Measurements from ENCODE around the gene YWHAG. TPM values are rescaled to one million over a fixed set of nuclear protein-coding genes. Genes with fewer than 3 reads are reported as not detected.
"Not testable (repeated sequence)": the region's sequence is repeated elsewhere in the genome, so short reads cannot be mapped to it uniquely, and the experiment has no call there.

The YWHAG gene
- polyA plus RNA-seq, 1 experiment, result 48.8 TPM

- no peak for TF ChIP-seq CTCF (IDR thresholded peaks at IDR 0.05; ENCODE audit: insufficient read depth, low read depth, low read length)
- Histone ChIP-seq H3K27me3 (ENCODE audit: control insufficient read depth, insufficient read depth, low read length) (no peaks in the 10 kb centered on the region), H3K36me3 (ENCODE audit: control insufficient read depth, insufficient read depth, low read length) (peaks cover 1% of the 10 kb centered on the region; the same call in 1 of the 2 replicates), H3K4me3 (ENCODE audit: low read depth, low read length) (no peak overlapping the region)
- CTCF ChIA-PET, result interaction anchor here (0.6 to 9.7 kb wide), 9 partner anchors 22 to 449 kb away, joined by 3 to 217 read pairs (median 13); partner anchors contain the start of gene YWHAG
- no peak for DNase-seq (ENCODE audit: low read depth)
- POLR2A ChIA-PET, result no interaction called here
These were observed 43.4 kb downstream of the YWHAG start for GRCh38 chr7:76315364-76315763.

- not testable (repeated sequence) for H3K27me3 ChIP-seq (ENCODE audit: control insufficient read depth, insufficient read depth, low read length); H3K36me3 ChIP-seq (ENCODE audit: control insufficient read depth, insufficient read depth, low read length); H3K4me3 ChIP-seq (ENCODE audit: low read depth, low read length); DNase-seq (ENCODE audit: low read depth)
- CTCF ChIA-PET, result interaction anchor here (0.6 to 9.7 kb wide), 20 partner anchors 11 to 321 kb away, joined by 3 to 217 read pairs (median 6); partner anchors contain the start of genes HSPB1 and YWHAG
- POLR2A ChIA-PET, result interaction anchor here (0.6 kb wide), 1 partner anchor 21 kb away, joined by 3 read pairs; no protein-coding TSS in a partner anchor
These were observed 44.1 kb downstream of the YWHAG start for GRCh38 chr7:76314740-76315139.

GRCh38 chr7:76314042-76314721 lies 44.6 kb downstream of the YWHAG start:
- no peak for DNase-seq (ENCODE audit: low read depth)
- ChIA-PET POLR2A (interaction anchor here (0.6 kb wide), 1 partner anchor 20 kb away, joined by 3 read pairs; no protein-coding TSS in a partner anchor), CTCF (interaction anchor here (0.5 to 9.7 kb wide), 35 partner anchors 10 to 321 kb away, joined by 3 to 217 read pairs (median 4); partner anchors contain the start of genes HSPB1 and YWHAG)
- Histone ChIP-seq H3K36me3 (ENCODE audit: control insufficient read depth, insufficient read depth, low read length) (no peaks in the 10 kb centered on the region), H3K4me3 (ENCODE audit: low read depth, low read length) (no peak overlapping the region), H3K27me3 (ENCODE audit: control insufficient read depth, insufficient read depth, low read length) (no peaks in the 10 kb centered on the region)
- peak; percentile 100 for TF ChIP-seq CTCF (IDR thresholded peaks at IDR 0.05; ENCODE audit: insufficient read depth, low read depth, low read length)

- CTCF ChIA-PET, result interaction anchor here (1.1 to 9.7 kb wide), 3 partner anchors 19 to 136 kb away, joined by 4 to 217 read pairs (median 136); no protein-coding TSS in a partner anchor
- H3K4me3 ChIP-seq (ENCODE audit: low read depth, low read length); DNase-seq (ENCODE audit: low read depth); H3K36me3 ChIP-seq (ENCODE audit: control insufficient read depth, insufficient read depth, low read length); POLR2A ChIA-PET; H3K27me3 ChIP-seq (ENCODE audit: control insufficient read depth, insufficient read depth, low read length): not testable (repeated sequence)
These were observed 47.0 kb downstream of the YWHAG start for GRCh38 chr7:76311838-76312237.

GRCh38 chr7:76310102-76310957 lies 48.5 kb downstream of the YWHAG start:
- Histone ChIP-seq H3K27me3 (ENCODE audit: control insufficient read depth, insufficient read depth, low read length) (no peaks in the 10 kb centered on the region), H3K36me3 (ENCODE audit: control insufficient read depth, insufficient read depth, low read length) (no peaks in the 10 kb centered on the region), H3K4me3 (ENCODE audit: low read depth, low read length) (no peak overlapping the region)
- ChIA-PET POLR2A (no interaction called here), CTCF (interaction anchor here (3.5 to 9.7 kb wide), 4 partner anchors 17 to 134 kb away, joined by 19 to 217 read pairs (median 92); no protein-coding TSS in a partner anchor)
- DNase-seq (ENCODE audit: low read depth), result no peak
- no peak for TF ChIP-seq CTCF (IDR thresholded peaks at IDR 0.05; ENCODE audit: insufficient read depth, low read depth, low read length)

- CTCF ChIA-PET, result interaction anchor here (3.5 to 6.4 kb wide), 2 partner anchors 18 to 131 kb away, joined by 19 to 49 read pairs; no protein-coding TSS in a partner anchor
- POLR2A ChIA-PET; DNase-seq (ENCODE audit: low read depth); H3K4me3 ChIP-seq (ENCODE audit: low read depth, low read length); H3K27me3 ChIP-seq (ENCODE audit: control insufficient read depth, insufficient read depth, low read length); H3K36me3 ChIP-seq (ENCODE audit: control insufficient read depth, insufficient read depth, low read length): not testable (repeated sequence)
These were observed 49.3 kb downstream of the YWHAG start for GRCh38 chr7:76309341-76310101.

- H3K36me3 ChIP-seq (ENCODE audit: control insufficient read depth, insufficient read depth, low read length); POLR2A ChIA-PET; DNase-seq (ENCODE audit: low read depth); H3K4me3 ChIP-seq (ENCODE audit: low read depth, low read length); H3K27me3 ChIP-seq (ENCODE audit: control insufficient read depth, insufficient read depth, low read length): not testable (repeated sequence)
- CTCF ChIA-PET, result interaction anchor here (3.5 to 6.4 kb wide), 2 partner anchors 17 to 130 kb away, joined by 19 to 49 read pairs; no protein-coding TSS in a partner anchor
These were observed 49.9 kb downstream of the YWHAG start for GRCh38 chr7:76308874-76309273.

All from BJ (cell line).